Mammary epithelial cell (primary cell): ENCODE results near the gene SOX8.

Experiments
- CTCF ChIP-seq, 2 donors: IDR thresholded peaks in 1 of 2; conservative IDR thresholded peaks in 1 of 2; 2 replicates each; pipeline ENCODE4 v1.5.1; 2011 to 2012; ENCODE audit warnings: inconsistent platforms in 2 of 2, low read length in 2 of 2, mild to moderate bottlenecking in 2 of 2, control low read depth in 1 of 2, low read depth in 1 of 2; ENCODE audit not compliant: insufficient read depth in 1 of 2; ENCODE audit errors: extremely low read depth in 1 of 2
- EZH2 ChIP-seq: IDR thresholded peaks from 2 replicates; pipeline ENCODE4 v1.6.1; 2012; ENCODE audit warnings: low read length, inconsistent platforms, borderline replicate concordance

GRCh38 chr16:996681-997080 lies 15.1 kb downstream of the SOX8 start:
- no peak for TF ChIP-seq CTCF (conservative IDR thresholded peaks at IDR 0.05 in 1 of 2, IDR thresholded peaks at IDR 0.05 in 1 of 2; ENCODE audit: extremely low read depth in 1 of 2, insufficient read depth in 1 of 2, low read depth in 1 of 2, low read length in 2 of 2)
- no peak for TF ChIP-seq EZH2
